Adipocyte (in vitro differentiated cells): Measurements from ENCODE around the gene MED15.

ENCODE experiments used
- DNase-seq: peaks from one replicate; pipeline ENCODE4 v3.0.0-alpha.2; 2015; ENCODE audit warnings: low read depth
- H3K27me3 ChIP-seq: replicated peaks from 2 replicates; pipeline ENCODE4 v1.7.0; 2013; ENCODE audit warnings: mild to moderate bottlenecking, low read length, moderate library complexity; ENCODE audit not compliant: control insufficient read depth, insufficient read depth
- H3K36me3 ChIP-seq: 2 replicates; pipeline ENCODE4 v1.7.0; 2013; ENCODE audit warnings: low read length, mild to moderate bottlenecking, moderate library complexity; ENCODE audit not compliant: control insufficient read depth, insufficient read depth, severe bottlenecking
- H3K4me1 ChIP-seq: 2 replicates; pipeline ENCODE4 v1.7.0; 2013; ENCODE audit warnings: mild to moderate bottlenecking, low read length, moderate library complexity; ENCODE audit not compliant: control insufficient read depth, insufficient read depth
- H3K4me3 ChIP-seq: 2 replicates; pipeline ENCODE4 v1.7.0; 2013; ENCODE audit warnings: mild to moderate bottlenecking, low read length, moderate library complexity
- H3K9ac ChIP-seq: 2 replicates; pipeline ENCODE4 v1.7.0; 2013; ENCODE audit warnings: mild to moderate bottlenecking, low read length, moderate library complexity
- H3K9me3 ChIP-seq: 2 replicates; pipeline ENCODE4 v1.7.0; 2013; ENCODE audit warnings: mild to moderate bottlenecking, low read length, moderate library complexity; ENCODE audit not compliant: control insufficient read depth

Gene MED15

DNA sequence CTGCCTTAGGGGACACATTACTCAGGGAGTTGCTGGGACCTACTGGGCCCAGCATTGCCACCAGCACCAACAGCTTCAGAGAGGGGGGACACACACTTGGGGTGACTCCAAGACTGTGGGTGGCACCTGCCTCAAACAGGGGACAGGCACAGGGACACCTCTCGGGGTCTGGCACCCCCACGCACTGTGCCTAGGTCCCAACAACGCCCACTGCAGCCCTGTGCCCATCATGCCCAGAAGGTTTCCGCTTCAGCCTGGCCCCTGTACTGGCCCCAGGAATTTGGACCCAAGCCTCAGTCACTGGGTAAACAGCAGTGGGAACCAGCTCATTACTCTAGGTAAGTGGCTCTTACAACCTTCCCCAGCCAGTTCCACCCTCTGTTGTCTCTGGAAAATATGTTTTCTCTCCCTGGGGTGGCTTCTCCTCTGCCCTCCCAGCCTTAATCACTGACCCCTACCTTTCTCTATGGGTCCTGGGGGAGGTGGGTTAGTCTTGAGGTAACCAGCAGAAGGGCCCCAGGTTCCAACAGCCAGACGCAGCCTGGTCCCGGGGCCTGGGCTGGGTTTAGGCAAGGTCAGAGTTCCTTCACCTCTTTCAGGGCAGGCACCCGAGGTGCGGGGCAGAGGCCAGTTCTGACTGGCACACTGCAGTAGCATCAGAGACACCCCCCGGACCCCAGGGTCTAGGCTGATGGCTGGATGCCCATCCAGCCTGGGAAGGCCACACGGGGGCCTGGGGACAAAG lies 123.6 kb downstream of the MED15 start:
- H3K4me1 ChIP-seq = no peaks in the 10 kb centered on the region
- H3K9me3 ChIP-seq = no peaks in the 10 kb centered on the region
- H3K36me3 ChIP-seq = no peaks in the 10 kb centered on the region
- no peak for DNase-seq
- no peak overlapping the region for H3K4me3 ChIP-seq
- H3K27me3 ChIP-seq = peaks cover 74% of the 10 kb centered on the region
- no peak overlapping the region for H3K9ac ChIP-seq

DNA sequence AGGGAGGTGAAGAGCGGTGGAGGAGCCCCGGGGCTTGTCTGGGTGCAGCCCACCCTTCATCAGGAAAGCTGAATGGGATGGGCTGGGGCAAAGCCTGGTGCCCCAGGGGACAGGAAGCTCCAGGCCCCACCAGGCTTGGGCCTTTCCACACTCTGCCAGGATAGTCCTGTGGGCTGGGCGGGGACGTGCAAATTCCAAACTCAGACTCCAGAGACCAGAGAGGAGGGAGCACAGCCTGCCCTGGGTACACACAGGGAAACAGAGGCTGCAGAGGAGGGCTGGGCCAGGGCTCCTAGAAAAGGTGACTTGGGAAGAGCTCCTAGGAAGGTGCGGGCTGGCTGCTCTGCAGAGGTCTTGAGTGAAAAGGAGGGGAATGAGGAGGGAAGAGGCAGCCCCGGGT lies 124.7 kb downstream of the MED15 start:
- H3K36me3 ChIP-seq = no peaks in the 10 kb centered on the region
- no peaks in the 10 kb centered on the region for H3K4me1 ChIP-seq
- no peaks in the 10 kb centered on the region for H3K9me3 ChIP-seq
- H3K9ac ChIP-seq = no peak overlapping the region
- DNase-seq = no peak
- peaks cover 76% of the 10 kb centered on the region for H3K27me3 ChIP-seq
- no peak overlapping the region for H3K4me3 ChIP-seq

GRCh38 chr22:20632518-20632917 lies 125.1 kb downstream of the MED15 start:
- Histone ChIP-seq H3K9ac (no peak overlapping the region), H3K4me1 (no peaks in the 10 kb centered on the region), H3K9me3 (no peaks in the 10 kb centered on the region), H3K36me3 (no peaks in the 10 kb centered on the region), H3K4me3 (no peak overlapping the region), H3K27me3 (peaks cover 76% of the 10 kb centered on the region)
- no peak for DNase-seq

DNA sequence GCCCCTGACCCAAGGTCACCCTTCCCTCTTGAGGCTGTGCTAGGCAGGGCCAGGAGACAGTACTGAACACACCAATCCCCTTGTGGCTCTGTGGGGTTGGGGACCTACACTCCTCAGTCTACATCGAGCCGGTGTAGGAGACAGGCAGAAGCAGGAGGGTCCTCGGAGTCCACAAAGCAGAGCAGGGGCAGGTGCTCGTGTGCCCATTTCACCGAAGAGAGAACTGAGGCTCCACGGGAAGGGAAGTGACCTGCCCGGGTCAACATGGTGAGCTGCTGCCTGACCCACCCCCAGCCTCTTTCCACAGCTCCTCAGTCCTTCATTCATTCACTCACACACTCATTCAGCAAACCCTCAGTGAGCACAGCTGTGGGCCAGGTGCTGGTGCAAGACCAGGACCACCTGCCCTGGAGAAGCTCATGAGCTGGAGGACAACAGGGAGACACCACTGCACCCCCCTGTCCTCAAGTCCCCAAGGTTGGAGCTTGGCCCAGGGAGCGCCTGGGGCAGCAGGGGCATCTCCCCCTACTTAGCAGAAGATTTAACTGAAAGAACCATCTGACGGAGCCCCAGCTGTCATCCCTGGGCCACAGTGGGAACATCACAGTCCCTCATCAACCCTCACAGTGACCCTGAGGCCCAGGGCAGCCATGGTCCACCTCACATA lies 127.3 kb downstream of the MED15 start:
- H3K27me3 ChIP-seq = peaks cover 74% of the 10 kb centered on the region

GRCh38 chr22:20635227-20635591 lies 127.8 kb downstream of the MED15 start:
- H3K36me3 ChIP-seq = no peaks in the 10 kb centered on the region
- H3K4me1 ChIP-seq = no peaks in the 10 kb centered on the region
- H3K4me3 ChIP-seq = no peak overlapping the region
- H3K9me3 ChIP-seq = peaks cover 7% of the 10 kb centered on the region
- no peak for DNase-seq
- peaks cover 76% of the 10 kb centered on the region for H3K27me3 ChIP-seq
- no peak overlapping the region for H3K9ac ChIP-seq

More for the DNA sequence above, 127.3 kb downstream of the MED15 start:
- Histone ChIP-seq H3K4me3 (no peak overlapping the region), H3K4me1 (no peaks in the 10 kb centered on the region), H3K9ac (no peak overlapping the region), H3K36me3 (no peaks in the 10 kb centered on the region), H3K9me3 (peaks cover 3% of the 10 kb centered on the region)
- no peak for DNase-seq

DNA sequence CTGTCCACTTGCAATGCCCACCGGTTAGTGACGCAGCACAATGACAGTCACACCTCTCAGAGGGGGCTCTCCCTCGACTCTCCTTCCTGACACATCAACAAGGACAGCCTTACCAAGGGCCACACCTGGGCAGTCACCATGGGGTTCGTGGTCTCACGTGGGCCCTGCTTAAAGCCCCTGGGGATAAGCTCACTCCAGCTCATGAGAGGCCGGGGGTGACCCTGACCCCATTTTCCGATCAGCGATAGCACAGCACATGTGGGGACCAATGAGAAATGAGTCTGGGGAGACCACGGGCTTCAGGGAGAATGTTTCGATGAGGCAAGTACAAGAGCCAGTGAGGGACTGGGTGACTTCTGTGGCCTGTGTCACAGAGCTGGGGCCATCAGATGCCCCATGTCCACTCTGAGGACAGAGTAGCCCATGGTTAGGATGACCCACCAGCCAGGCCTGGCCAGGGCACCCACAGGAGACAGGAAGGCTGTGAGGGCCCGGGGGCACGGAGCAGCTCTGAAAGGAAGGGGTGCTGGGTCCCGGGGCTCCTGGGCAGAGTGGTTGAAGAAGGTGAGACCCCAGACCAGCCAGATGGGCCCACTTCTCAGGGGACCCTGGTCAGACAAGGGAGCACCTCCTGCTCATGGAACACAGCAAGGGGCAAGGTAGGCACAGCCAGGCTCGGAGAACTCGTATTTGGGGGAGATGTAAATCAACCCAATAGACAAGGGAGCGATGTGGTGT lies 128.8 kb downstream of the MED15 start:
- Histone ChIP-seq H3K27me3 (peaks cover 77% of the 10 kb centered on the region), H3K4me3 (no peak overlapping the region), H3K36me3 (no peaks in the 10 kb centered on the region), H3K9ac (no peak overlapping the region), H3K4me1 (no peaks in the 10 kb centered on the region), H3K9me3 (peaks cover 7% of the 10 kb centered on the region)
- DNase-seq = no peak

- peaks cover 7% of the 10 kb centered on the region for H3K9me3 ChIP-seq
- no peak overlapping the region for H3K9ac ChIP-seq
- no peaks in the 10 kb centered on the region for H3K36me3 ChIP-seq
- peaks cover 77% of the 10 kb centered on the region for H3K27me3 ChIP-seq
- H3K4me1 ChIP-seq = no peaks in the 10 kb centered on the region
- DNase-seq = no peak
- no peak overlapping the region for H3K4me3 ChIP-seq
Observed at GRCh38 chr22:20636945-20637344, 129.5 kb downstream of the MED15 start.
